T-cell (primary cell): ENCODE results near the gene FGF4. TPM values are rescaled to one million over a fixed set of nuclear protein-coding genes. Genes with fewer than 3 reads are reported as not detected.
"Not testable (repeated sequence)": the region's sequence is repeated elsewhere in the genome, so short reads cannot be mapped to it uniquely, and the experiment has no call there.

ENCODE experiments used
- ATAC-seq, 4 experiments: fragments of 200-7000 bp in 3 of 4; fragments of 150-1000 bp in 1 of 4; cut with Tn5 transposase; replicated peaks in 1 of 4; 1 replicate in 3 of 4; 2 replicates in 1 of 4; pipeline ENCODE4 v1.10.0; 2021; ENCODE audit warnings: moderate library complexity in 3 of 4, mild to moderate bottlenecking in 2 of 4, moderate number of reproducible peaks in 1 of 4
- CTCF ChIA-PET, 2 donors: fragments of 300-600 bp; sonication (Branson Sonifier 250); formaldehyde crosslinking; loops; one replicate each; lab custom pipeline; 2022; ENCODE audit warnings: antibody characterized with exemption in 2 of 2; lab: Charles Lee
- POLR2A ChIA-PET, 2 donors: fragments of 300-600 bp; sonication (Branson Sonifier 250); formaldehyde crosslinking; loops; one replicate each; lab custom pipeline; 2022; ENCODE audit warnings: antibody characterized with exemption in 2 of 2; lab: Charles Lee
- DNase-seq, 35 experiments: peaks; one replicate each; pipeline versions ENCODE4 v3.0.0 to v3.0.0-alpha.2; 2013 to 2023
- H3K27ac ChIP-seq: one replicate; pipeline ENCODE4 v1.5.1; 2013; ENCODE audit warnings: low read length
- H3K27me3 ChIP-seq, 2 experiments: replicated peaks in 1 of 2; 1 replicate in 1 of 2; 2 replicates in 1 of 2; pipeline versions ENCODE4 v1.6.1 to v1.7.0; 2013; ENCODE audit warnings: low read length in 1 of 2, mixed read lengths in 1 of 2; ENCODE audit not compliant: control insufficient read depth in 2 of 2, insufficient read depth in 2 of 2; ENCODE audit errors: extremely low read depth in 1 of 2
- H3K36me3 ChIP-seq, 2 donors: 1 replicate in 1 of 2; 2 replicates in 1 of 2; pipeline versions ENCODE4 v1.6.1 to v1.7.0; 2013; ENCODE audit warnings: low read length in 1 of 2; ENCODE audit not compliant: control insufficient read depth in 2 of 2, insufficient read depth in 1 of 2; ENCODE audit errors: extremely low read depth in 1 of 2
- H3K4me1 ChIP-seq, 2 experiments: 1 replicate in 1 of 2; 2 replicates in 1 of 2; pipeline versions ENCODE4 v1.6.1 to v1.7.0; 2013; ENCODE audit warnings: low read length in 2 of 2, mixed read lengths in 1 of 2; ENCODE audit not compliant: insufficient read depth in 2 of 2, control insufficient read depth in 1 of 2; ENCODE audit errors: extremely low read depth in 1 of 2
- H3K4me3 ChIP-seq, 2 donors: 1 replicate in 1 of 2; 2 replicates in 1 of 2; pipeline versions ENCODE4 v1.5.1 to v1.7.0; 2013; ENCODE audit warnings: mild to moderate bottlenecking in 2 of 2, low read length in 1 of 2, moderate library complexity in 1 of 2; ENCODE audit not compliant: control insufficient read depth in 1 of 2; ENCODE audit errors: extremely low read depth in 1 of 2
- H3K9me3 ChIP-seq: 2 replicates; pipeline ENCODE4 v1.7.0; 2013
- H3K27ac Mint-ChIP-seq, 2 donors: one replicate each; pipeline ENCODE4 v1.8.0; 2020 to 2021; ENCODE audit warnings: mild to moderate bottlenecking in 2 of 2, mixed read lengths in 2 of 2
- H3K27me3 Mint-ChIP-seq, 2 donors: one replicate each; pipeline ENCODE4 v1.8.0; 2021 to 2022; ENCODE audit warnings: mixed read lengths in 2 of 2
- H3K36me3 Mint-ChIP-seq: one replicate; pipeline ENCODE4 v1.8.0; 2021; ENCODE audit warnings: mixed read lengths
- H3K4me1 Mint-ChIP-seq, 3 donors: one replicate each; pipeline ENCODE4 v1.8.0; 2020 to 2022; ENCODE audit warnings: mixed read lengths in 3 of 3, mild to moderate bottlenecking in 1 of 3
- H3K4me3 Mint-ChIP-seq, 3 donors: one replicate each; pipeline ENCODE4 v1.8.0; 2020 to 2022; ENCODE audit warnings: mild to moderate bottlenecking in 3 of 3, mixed read lengths in 3 of 3, moderate library complexity in 3 of 3
- H3K9me3 Mint-ChIP-seq, 3 donors: one replicate each; pipeline ENCODE4 v1.8.0; 2020 to 2022; ENCODE audit warnings: mixed read lengths in 3 of 3
- WGBS: methylation state at CpG from one replicate; pipeline ENCODE4 v1.1.5; 2013; ENCODE audit warnings: missing lambda C conversion rate; ENCODE audit not compliant: insufficient coverage; 5-methylcytosine and 5-hydroxymethylcytosine counted together
- total RNA-seq, 35 experiments: library from RNA in 6 of 35; stranded (reverse) in 6 of 35; fragments of 120-200 nt in 1 of 35; gene quantifications; one replicate each; pipeline versions ENCODE4 v1.2.1 to v1.2.4 and lab custom pipeline; 2013 to 2026

FGF4 gene
- total RNA-seq, 5 donors from 2014 or later (not counting 1 experiment from before 2014, with no cell fraction given), result not detected

GRCh38 chr11:69764918-69765317 lies 10.2 kb downstream of the FGF4 start:
- H3K4me3 Mint-ChIP-seq, H3K27ac Mint-ChIP-seq, H3K9me3 Mint-ChIP-seq, H3K9me3 ChIP-seq, H3K4me1 ChIP-seq, H3K36me3 Mint-ChIP-seq, ATAC-seq, DNase-seq, CTCF ChIA-PET, H3K36me3 ChIP-seq, H3K4me3 ChIP-seq, POLR2A ChIA-PET, H3K4me1 Mint-ChIP-seq, H3K27ac ChIP-seq: not testable (repeated sequence)
- no CpG with 5 or more reads among the region's 7 CpGs for WGBS
- H3K27me3 ChIP-seq, result peaks cover 5 to 41% of the 10 kb centered on the region in 2 experiments
- peaks cover 27 to 39% of the 10 kb centered on the region in 2 donors for H3K27me3 Mint-ChIP-seq

- 56% methylated on average over 3 of the region's 4 CpGs for WGBS
- POLR2A ChIA-PET, result no interaction called here
- no peak for ATAC-seq
These were observed 14.8 kb downstream of the FGF4 start for GRCh38 chr11:69760319-69760718.

GRCh38 chr11:69752890-69753289 lies 22.3 kb downstream of the FGF4 start:
- Histone ChIP-seq H3K9me3 (no peaks in the 10 kb centered on the region), H3K4me1 (no peaks in the 10 kb centered on the region), H3K27me3 (peaks cover 2 to 29% of the 10 kb centered on the region in 2 experiments), H3K4me3 (no peak overlapping the region), H3K36me3 (no peaks in the 10 kb centered on the region), H3K27ac (no peak overlapping the region)
- 25% methylated on average over 3 of the region's 4 CpGs for WGBS
- Mint-ChIP-seq H3K27me3 (peaks cover 19 to 20% of the 10 kb centered on the region in 2 donors), H3K9me3 (peaks cover 0 to 6% (median 0%) of the 10 kb centered on the region in 3 donors), H3K27ac (no peak overlapping the region), H3K36me3 (no peaks in the 10 kb centered on the region), H3K4me1 (no peaks in the 10 kb centered on the region), H3K4me3 (no peak overlapping the region)
- ATAC-seq (no peak), DNase-seq (no peak)
- ChIA-PET POLR2A (no interaction called here), CTCF (no interaction called here)

More at GRCh38 chr11:69760319-69760718, 14.8 kb downstream of the FGF4 start:
- Mint-ChIP-seq H3K4me3 (no peak overlapping the region), H3K4me1 (no peaks in the 10 kb centered on the region), H3K27ac (no peak overlapping the region), H3K27me3 (peaks cover 32 to 43% of the 10 kb centered on the region in 2 donors), H3K36me3 (no peaks in the 10 kb centered on the region), H3K9me3 (peaks cover 0 to 13% (median 0%) of the 10 kb centered on the region in 3 donors)
- no peak for DNase-seq
- Histone ChIP-seq H3K9me3 (no peaks in the 10 kb centered on the region), H3K4me1 (no peaks in the 10 kb centered on the region), H3K27ac (no peak overlapping the region), H3K36me3 (no peaks in the 10 kb centered on the region), H3K27me3 (peaks cover 0 to 58% of the 10 kb centered on the region in 2 experiments), H3K4me3 (no peak overlapping the region)
- CTCF ChIA-PET, result no interaction called here

- H3K27ac Mint-ChIP-seq, result no peak overlapping the region
- ChIA-PET POLR2A (no interaction called here), CTCF (no interaction called here)
- no peak overlapping the region for H3K4me3 Mint-ChIP-seq
- peaks cover 0 to 2% (median 0%) of the 10 kb centered on the region in 3 donors for H3K9me3 Mint-ChIP-seq
- no peak for ATAC-seq
- no peaks in the 10 kb centered on the region for H3K36me3 ChIP-seq
- no peaks in the 10 kb centered on the region for H3K9me3 ChIP-seq
- peaks cover 2 to 39% of the 10 kb centered on the region in 2 experiments for H3K27me3 ChIP-seq
- H3K4me1 Mint-ChIP-seq, result no peaks in the 10 kb centered on the region
- 74% methylated on average over 5 of the region's 11 CpGs for WGBS
- no peak for DNase-seq
- H3K4me1 ChIP-seq, result no peaks in the 10 kb centered on the region
- no peak overlapping the region for H3K27ac ChIP-seq
- peaks cover 9 to 11% of the 10 kb centered on the region in 2 donors for H3K27me3 Mint-ChIP-seq
- H3K4me3 ChIP-seq, result no peak overlapping the region
- H3K36me3 Mint-ChIP-seq, result no peaks in the 10 kb centered on the region
These were observed 24.1 kb downstream of the FGF4 start for GRCh38 chr11:69750875-69751597.

- 73% methylated on average over 8 of the region's 11 CpGs for WGBS
- Mint-ChIP-seq H3K27me3 (peaks cover 13 to 16% of the 10 kb centered on the region in 2 donors), H3K4me3 (no peak overlapping the region), H3K36me3 (no peaks in the 10 kb centered on the region), H3K27ac (no peak overlapping the region), H3K9me3 (no peaks in the 10 kb centered on the region), H3K4me1 (no peaks in the 10 kb centered on the region)
- Histone ChIP-seq H3K36me3 (no peaks in the 10 kb centered on the region), H3K27me3 (peaks cover 2 to 43% of the 10 kb centered on the region in 2 experiments), H3K27ac (no peak overlapping the region), H3K4me3 (no peak overlapping the region), H3K4me1 (no peaks in the 10 kb centered on the region), H3K9me3 (no peaks in the 10 kb centered on the region)
- DNase-seq (no peak), ATAC-seq (no peak)
- POLR2A ChIA-PET, result no interaction called here
- CTCF ChIA-PET, result no interaction called here
These were observed 24.9 kb downstream of the FGF4 start for GRCh38 chr11:69750108-69750850.

- 81% methylated on average over 6 of the region's 11 CpGs for whole genome bisulfite sequencing
- Histone ChIP-seq H3K4me1 (no peaks in the 10 kb centered on the region), H3K27ac (no peak overlapping the region), H3K27me3 (peaks cover 4 to 45% of the 10 kb centered on the region in 2 experiments), H3K36me3 (no peaks in the 10 kb centered on the region), H3K9me3 (no peaks in the 10 kb centered on the region), H3K4me3 (no peak overlapping the region)
- POLR2A ChIA-PET, result no interaction called here
- DNase-seq (no peak), ATAC-seq (no peak)
- Mint-ChIP-seq H3K27me3 (peaks cover 18 to 21% of the 10 kb centered on the region in 2 donors), H3K4me3 (no peak overlapping the region), H3K27ac (no peak overlapping the region), H3K36me3 (no peaks in the 10 kb centered on the region), H3K9me3 (no peaks in the 10 kb centered on the region), H3K4me1 (no peaks in the 10 kb centered on the region)
- CTCF ChIA-PET, result no interaction called here
These were observed 26.5 kb downstream of the FGF4 start for GRCh38 chr11:69748637-69749036.
